Measurements from ENCODE around the gene PCDHB16.
"Not testable (repeated sequence)": the region's sequence is repeated elsewhere in the genome, so short reads cannot be mapped to it uniquely, and the experiment has no call there.

DNA sequence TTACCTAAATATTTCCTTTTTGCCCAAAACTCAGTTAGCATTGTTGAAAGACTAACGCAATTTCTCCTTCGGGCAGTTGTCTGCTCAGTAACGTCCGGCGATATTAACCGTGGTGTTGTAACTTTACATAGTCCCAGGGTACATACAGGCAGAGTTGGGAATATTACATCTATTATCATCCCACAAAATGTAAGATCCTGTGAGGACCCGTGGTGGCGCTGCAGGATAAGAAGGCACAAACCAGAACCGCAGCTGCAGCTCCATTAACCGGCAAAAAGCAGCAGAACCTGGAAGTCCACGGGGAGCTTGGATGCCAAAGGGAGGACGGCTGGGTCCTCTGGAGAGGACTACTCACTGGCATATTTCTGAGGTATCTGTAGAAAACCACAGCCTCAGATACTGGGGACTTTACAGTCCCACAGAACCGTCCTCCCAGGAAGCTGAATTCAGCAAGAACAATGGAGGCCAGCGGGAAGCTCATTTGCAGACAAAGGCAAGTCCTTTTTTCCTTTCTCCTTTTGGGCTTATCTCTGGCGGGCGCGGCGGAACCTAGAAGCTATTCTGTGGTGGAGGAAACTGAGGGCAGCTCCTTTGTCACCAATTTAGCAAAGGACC, 4.5 kb upstream of the PCDHB16 start, which contains the start of gene PCDHB8:
- TF ChIP-seq MXI1 (conservative IDR thresholded peaks at IDR 0.05; ENCODE audit: poor library complexity, severe bottlenecking); POLR2AphosphoS5 (IDR thresholded peaks at IDR 0.05); EZH2 (IDR thresholded peaks at IDR 0.05; ENCODE audit: borderline replicate concordance, insufficient read depth, low read length, poor library complexity, severe bottlenecking): not testable (repeated sequence)
- TF ChIP-seq, protein P1, sequence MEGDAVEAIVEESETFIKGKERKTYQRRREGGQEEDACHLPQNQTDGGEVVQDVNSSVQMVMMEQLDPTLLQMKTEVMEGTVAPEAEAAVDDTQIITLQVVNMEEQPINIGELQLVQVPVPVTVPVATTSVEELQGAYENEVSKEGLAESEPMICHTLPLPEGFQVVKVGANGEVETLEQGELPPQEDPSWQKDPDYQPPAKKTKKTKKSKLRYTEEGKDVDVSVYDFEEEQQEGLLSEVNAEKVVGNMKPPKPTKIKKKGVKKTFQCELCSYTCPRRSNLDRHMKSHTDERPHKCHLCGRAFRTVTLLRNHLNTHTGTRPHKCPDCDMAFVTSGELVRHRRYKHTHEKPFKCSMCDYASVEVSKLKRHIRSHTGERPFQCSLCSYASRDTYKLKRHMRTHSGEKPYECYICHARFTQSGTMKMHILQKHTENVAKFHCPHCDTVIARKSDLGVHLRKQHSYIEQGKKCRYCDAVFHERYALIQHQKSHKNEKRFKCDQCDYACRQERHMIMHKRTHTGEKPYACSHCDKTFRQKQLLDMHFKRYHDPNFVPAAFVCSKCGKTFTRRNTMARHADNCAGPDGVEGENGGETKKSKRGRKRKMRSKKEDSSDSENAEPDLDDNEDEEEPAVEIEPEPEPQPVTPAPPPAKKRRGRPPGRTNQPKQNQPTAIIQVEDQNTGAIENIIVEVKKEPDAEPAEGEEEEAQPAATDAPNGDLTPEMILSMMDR (IDR thresholded peaks at IDR 0.05; ENCODE audit: poor library complexity, severe bottlenecking): not testable (repeated sequence)

Measured in neural cell (in vitro differentiated cells).